Activated gamma-delta T cell treated with Interleukin-2 at 50 U/mL for 16 hours (primary cell): ENCODE results near the gene LSMEM2.
A peak's percentile ranks its signal among the peaks of the same experiment; 100 is the strongest.

Experiments
- DNase-seq: peaks from one replicate; pipeline ENCODE4 v3.0.0-alpha.2; 2020

Gene LSMEM2

GRCh38 chr3:50324351-50325112 is 45.6 kb downstream of the LSMEM2 start:
- DNase-seq, result peak; percentile 61

- no peak for DNase-seq
Measured at GRCh38 chr3:50325113-50325480, 46.2 kb downstream of the LSMEM2 start.

- DNase-seq, result no peak
Measured at GRCh38 chr3:50325497-50326181, 46.8 kb downstream of the LSMEM2 start.

DNA sequence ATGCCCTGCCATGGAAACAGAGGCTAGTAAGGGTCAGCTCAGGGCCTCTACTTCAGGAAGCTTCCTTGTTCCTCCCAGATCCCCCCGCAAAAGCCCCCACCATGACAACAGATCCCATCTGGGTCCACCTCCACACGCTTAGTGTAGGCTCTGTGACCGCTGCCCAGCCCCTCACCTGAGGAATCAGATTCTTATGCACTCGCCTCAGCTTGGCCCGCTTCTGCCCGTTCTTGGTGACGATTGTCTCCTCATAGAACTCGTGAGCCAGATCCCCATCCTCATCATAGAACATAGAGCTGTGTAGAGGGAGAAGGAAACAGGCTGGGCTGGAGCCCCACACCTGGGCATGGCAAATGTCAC is 47.3 kb downstream of the LSMEM2 start:
- DNase-seq, result no peak

DNA sequence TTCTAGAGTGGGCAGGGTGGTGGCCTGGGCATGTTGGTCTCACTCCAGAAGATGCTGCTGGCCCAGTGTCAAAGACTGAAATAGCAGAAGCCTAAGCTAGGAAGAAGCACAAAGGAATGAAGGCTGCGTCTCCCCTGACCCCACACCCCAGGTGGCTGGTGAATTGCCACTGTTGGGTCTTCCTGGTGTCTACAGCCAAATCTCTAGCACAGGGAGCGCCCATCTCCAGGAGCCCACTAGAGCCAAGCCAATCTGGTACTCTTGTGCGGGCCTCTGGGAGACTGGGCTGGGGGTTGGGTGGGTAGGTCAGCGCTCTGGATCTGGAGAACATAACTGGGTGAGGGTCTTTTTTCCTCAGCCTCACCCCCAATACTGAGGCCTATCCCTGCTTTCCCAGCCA is 48.2 kb downstream of the LSMEM2 start:
- DNase-seq, result no peak

GRCh38 chr3:50327943-50328691 is 49.2 kb downstream of the LSMEM2 start, which contains the start of gene TUSC2:
Gene TUSC2 (minus strand): TSS chr3:50328223. CDS start chr3:50328099, 124 bp downstream.
- DNase-seq, result peak; percentile 93

DNA sequence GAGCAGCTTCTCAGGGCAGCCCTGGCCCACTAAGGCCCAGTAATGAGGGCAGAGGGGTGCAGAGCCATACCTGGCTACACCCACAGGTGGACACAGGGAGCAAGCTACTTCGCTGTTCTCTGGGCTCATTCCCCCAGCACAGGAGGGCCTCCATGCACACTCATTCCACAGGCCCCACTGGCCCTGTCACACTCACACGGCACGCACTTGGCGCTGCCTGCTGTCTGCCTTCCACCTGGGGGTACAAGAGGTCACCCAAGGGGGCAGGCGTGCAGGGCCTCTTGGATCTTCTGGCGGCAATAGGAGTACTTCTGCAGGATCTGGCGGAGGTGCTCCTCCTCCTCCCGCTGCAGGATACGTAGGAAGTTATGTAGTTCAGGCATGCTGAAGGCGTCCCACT is 51.4 kb downstream of the LSMEM2 start:
- DNase-seq, result no peak

GRCh38 chr3:50331364-50331907 is 52.5 kb downstream of the LSMEM2 start:
- no peak for DNase-seq

GRCh38 chr3:50333744-50334328 is 54.9 kb downstream of the LSMEM2 start:
- no peak for DNase-seq

- no peak for DNase-seq
Measured at GRCh38 chr3:50334339-50335075, 55.6 kb downstream of the LSMEM2 start.

- DNase-seq, result no peak
Measured at GRCh38 chr3:50336452-50337174, 57.7 kb downstream of the LSMEM2 start.

- DNase-seq, result peak; percentile 94
Measured at GRCh38 chr3:50337175-50337861, 58.4 kb downstream of the LSMEM2 start.
